Bladder microvascular endothelial cell (primary cell): ENCODE measurements around the gene ACSF3. TPM values are rescaled to one million over a fixed set of nuclear protein-coding genes. Genes with fewer than 3 reads are reported as not detected.

Experiments used
- total RNA-seq: library from RNA; depleted of rRNA; stranded (reverse); fragments of >200 nt; gene quantifications from 2 replicates; pipeline ENCODE4 v1.2.3, GENCODE V29; 2014

The ACSF3 gene
- 18.6 and 29.5 TPM in 2 replicates for total RNA-seq

GRCh38 chr16:89093602-89094251, at the start of gene ACSF3:
Gene ACSF3 (plus strand): TSS chr16:89093852. CDS start chr16:89100682, 6,830 bp downstream.

GRCh38 chr16:89171216-89172170, 77.8 kb downstream of the ACSF3 start, which contains the start of gene CDH15:
Gene CDH15 (plus strand): TSS chr16:89171748. CDS start chr16:89171832, 84 bp downstream.

GRCh38 chr16:89200124-89200849, 106.6 kb downstream of the ACSF3 start, which contains the start of gene SLC22A31:
Gene SLC22A31 (minus strand): TSS chr16:89200537. CDS start chr16:89200501, 36 bp downstream.

Other genes starting within 250 kb of the ACSF3 start
- gene GALNS, start 236.9 kb upstream of the ACSF3 start, total RNA-seq, result 11.5 and 33.2 TPM in 2 replicates
- gene TRAPPC2L, start 236.7 kb upstream of the ACSF3 start, total RNA-seq, result 42.2 and 70.4 TPM in 2 replicates
- not detected in 2 replicates for gene PABPN1L, start 227.2 kb upstream of the ACSF3 start, total RNA-seq
- gene CBFA2T3, start 116.6 kb upstream of the ACSF3 start, total RNA-seq, result under 0.01 and 0.06 TPM in 2 replicates
- gene CDH15, start 77.9 kb downstream of the ACSF3 start, total RNA-seq, result 0.06 and 0.16 TPM in 2 replicates
- not detected in 2 replicates for gene SLC22A31, start 106.7 kb downstream of the ACSF3 start, total RNA-seq
- 5.7 and 18.1 TPM in 2 replicates for gene ZNF778, start 123.9 kb downstream of the ACSF3 start, total RNA-seq